IPS-18c (cell line): Measurements from ENCODE around the gene TOMM22.

Source experiments
- H3K4me3 ChIP-seq: 2 replicates; pipeline ENCODE4 v1.7.0; 2013; ENCODE audit warnings: low read depth, mild to moderate bottlenecking, low read length, moderate library complexity; ENCODE audit not compliant: insufficient read depth
- H3K9me3 ChIP-seq: one replicate; pipeline ENCODE4 v1.6.1; 2013; ENCODE audit warnings: mild to moderate bottlenecking, low read length, moderate library complexity; ENCODE audit not compliant: control insufficient read depth, insufficient read depth

TOMM22 gene

DNA sequence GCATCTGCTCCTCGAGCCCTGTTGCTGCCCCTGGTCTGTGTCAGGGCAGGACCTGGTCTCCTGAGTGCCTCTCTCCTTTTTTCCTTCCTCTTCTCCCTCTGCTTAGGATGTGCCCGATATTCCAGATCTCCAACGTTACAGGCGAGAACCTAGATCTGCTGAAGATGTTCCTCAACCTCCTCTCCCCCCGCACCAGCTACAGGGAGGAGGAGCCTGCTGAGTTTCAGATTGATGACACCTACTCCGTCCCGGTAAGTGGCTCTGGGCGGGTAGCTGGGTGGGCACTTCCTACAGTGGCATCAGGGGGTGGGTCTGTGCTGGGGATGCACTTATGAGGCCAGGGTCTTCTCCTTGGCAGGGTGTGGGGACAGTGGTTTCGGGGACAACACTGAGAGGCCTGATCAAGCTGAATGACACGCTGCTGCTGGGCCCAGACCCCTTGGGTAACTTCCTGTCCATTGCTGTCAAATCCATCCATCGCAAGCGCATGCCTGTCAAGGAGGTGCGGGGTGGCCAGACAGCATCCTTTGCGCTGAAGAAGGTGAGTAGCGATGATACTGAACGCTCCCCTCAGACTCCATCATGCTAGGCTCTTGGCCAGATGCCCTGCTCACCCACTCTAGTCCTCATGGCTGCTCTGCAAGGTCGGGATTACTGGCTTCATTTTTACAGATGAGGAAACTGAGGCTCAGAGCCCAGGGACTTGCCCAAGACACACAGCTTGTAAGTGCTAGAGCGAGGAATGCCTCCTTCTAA lies 44.3 kb downstream of the TOMM22 start:
- Histone ChIP-seq H3K9me3 (no peaks in the 10 kb centered on the region), H3K4me3 (no peak overlapping the region)

- Histone ChIP-seq H3K4me3 (no peak overlapping the region), H3K9me3 (no peaks in the 10 kb centered on the region)
Observed at GRCh38 chr22:38727123-38727522, 45.4 kb downstream of the TOMM22 start.

- Histone ChIP-seq H3K4me3 (no peak overlapping the region), H3K9me3 (no peaks in the 10 kb centered on the region)
Observed at GRCh38 chr22:38727530-38728451, 46.0 kb downstream of the TOMM22 start.

DNA sequence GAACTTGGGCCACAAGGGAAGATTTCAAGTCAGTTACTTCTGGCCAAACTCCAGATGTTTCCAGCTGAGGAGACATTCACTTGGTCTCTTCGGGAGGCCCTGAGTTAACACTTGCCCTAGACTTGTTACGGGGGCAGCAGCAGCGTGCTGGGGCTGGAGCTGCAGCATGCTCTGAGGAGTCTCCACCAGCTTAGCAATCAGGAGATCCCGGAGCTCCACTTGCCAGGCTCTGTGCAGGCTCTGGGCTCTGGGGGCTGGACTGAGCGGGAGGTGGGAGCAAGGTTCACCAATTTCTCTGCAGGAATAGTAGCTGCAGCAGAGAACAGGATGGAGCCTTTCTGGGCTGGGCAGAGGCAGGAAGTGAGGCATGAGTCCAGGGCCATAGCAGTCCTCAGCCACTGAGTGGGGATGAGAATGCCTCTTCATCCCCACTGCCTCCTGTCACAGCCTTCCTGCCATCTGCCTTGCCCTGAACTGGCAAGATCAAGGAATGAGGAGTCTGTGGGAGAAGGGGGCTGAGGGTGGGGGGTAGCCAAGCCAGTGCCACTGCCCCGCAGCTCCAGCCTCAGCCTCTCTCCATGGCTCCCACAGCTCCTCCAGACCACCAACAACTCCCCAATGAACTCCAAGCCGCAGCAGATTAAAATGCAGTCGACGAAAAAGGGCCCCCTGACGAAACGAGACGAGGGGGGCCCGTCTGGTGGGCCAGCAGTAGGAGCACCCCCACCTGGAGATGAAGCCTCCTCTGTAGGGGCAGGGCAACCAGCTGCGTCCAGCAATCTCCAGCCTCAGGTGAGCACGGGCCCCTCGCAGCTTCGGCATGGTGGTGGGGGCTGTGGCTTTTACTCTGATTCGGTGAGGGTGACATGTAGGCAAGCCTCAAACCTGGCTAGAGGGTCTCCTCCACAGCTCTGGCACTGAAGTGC lies 47.4 kb downstream of the TOMM22 start:
- no peaks in the 10 kb centered on the region for H3K9me3 ChIP-seq
- H3K4me3 ChIP-seq = no peak overlapping the region

DNA sequence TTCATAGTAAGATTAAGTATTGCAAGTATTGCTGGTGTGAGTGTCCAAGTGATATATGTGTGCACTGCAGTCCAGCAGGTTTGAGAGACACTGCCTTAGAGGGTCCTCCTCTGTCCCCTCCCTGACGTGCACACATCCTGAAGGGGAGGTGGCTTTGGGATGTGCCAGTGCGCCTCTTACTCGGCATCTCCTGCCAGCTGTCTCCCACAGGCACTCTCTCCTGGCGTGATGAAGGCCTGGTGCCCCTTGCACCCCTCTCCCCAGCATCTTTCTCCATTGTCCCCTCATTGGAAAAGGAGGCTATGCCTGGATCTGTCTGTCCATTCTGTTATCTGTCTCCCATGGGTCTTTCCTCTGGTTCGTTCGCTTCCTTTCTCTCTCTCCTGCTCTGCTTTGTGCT lies 48.2 kb downstream of the TOMM22 start:
- Histone ChIP-seq H3K4me3 (no peak overlapping the region), H3K9me3 (no peaks in the 10 kb centered on the region)

DNA sequence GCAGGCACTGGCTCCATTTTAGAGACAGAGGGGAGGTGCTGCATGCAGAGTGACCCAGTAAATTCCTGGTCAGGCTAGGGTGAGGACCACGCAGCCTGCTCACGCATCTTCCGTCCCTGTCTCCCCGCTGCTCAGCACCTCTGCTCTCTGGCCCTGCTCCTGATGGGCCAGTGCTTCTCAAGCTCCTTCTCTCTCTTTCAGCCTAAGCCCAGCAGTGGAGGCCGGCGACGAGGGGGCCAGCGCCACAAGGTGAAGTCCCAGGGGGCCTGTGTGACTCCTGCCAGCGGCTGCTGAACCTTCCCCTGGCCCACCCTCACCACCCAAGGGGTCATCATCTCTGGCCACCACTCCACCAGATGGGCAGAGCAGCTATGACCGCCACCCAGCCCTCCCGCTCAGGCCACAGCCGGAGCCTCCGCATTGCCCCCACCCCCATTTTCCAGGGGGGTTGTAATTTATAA lies 48.7 kb downstream of the TOMM22 start:
- Histone ChIP-seq H3K9me3 (no peaks in the 10 kb centered on the region), H3K4me3 (no peak overlapping the region)

DNA sequence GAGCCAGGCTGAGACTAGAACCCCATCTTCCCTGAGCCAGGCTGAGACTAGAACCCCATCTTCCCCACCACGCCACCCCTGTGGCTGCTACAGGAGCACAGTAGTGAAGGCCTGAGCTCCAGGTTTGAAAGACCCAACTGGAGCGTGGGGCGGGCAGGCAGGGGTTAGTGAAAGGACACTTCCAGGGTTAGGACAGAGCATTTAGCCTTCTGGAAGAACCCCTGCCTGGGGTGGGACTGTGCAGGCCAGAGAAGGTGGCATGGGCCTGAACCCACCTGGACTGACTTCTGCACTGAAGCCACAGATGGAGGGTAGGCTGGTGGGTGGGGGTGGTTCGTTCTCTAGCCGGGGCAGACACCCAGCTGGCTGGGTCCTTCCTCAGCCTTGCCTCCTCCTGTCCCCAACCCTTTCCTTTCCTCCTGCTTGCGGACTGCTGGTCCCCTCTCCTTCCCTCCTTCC lies 50.0 kb downstream of the TOMM22 start:
- Histone ChIP-seq H3K4me3 (no peak overlapping the region), H3K9me3 (no peaks in the 10 kb centered on the region)

DNA sequence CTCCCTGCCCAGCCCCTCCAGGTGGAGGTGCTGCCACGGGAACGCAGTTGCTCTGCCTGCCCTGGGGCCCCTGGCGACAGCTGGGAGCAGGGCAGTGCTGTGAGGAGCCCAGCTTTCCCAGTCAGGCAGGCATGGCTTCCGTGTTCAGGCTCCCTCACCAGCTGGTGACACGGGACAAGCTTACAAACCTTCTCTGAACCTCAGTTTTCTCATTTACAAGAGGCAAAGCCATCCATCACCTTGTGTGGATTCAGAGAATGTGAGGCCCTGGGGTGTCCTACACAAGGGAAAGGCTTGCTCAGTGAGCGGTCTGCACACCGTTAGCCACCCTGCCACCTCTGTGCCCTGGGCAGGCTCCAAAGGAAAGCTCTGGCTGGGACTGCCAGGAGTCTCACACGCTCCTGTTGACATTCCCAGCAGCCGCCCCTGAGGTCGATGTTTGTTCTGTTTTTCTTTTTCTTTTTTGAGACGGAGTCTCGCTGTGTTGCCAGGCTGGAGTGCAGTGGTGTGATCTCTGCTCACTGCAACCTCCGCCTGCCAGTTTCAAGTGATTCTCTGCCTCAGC lies 50.6 kb downstream of the TOMM22 start:
- H3K4me3 ChIP-seq = no peak overlapping the region
- H3K9me3 ChIP-seq = no peaks in the 10 kb centered on the region

DNA sequence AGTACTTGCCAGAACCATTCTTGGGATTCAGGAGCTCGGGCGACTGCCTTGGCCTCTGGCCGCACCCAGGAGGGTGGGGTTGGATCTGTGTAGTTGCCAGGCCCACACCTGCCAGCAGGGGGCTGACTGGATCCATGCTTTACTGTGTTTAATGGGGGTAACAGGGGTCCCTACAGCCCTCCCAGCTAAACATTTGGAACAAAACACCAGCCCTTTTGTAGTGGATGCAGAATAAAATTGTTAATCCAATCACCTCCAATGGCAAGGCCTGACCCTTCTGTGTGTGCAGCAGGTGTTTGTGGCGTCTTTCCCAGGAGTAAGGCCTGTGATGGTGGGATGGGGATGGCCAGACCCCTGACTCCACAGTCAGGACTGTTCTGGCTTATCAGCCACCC lies 51.6 kb downstream of the TOMM22 start:
- no peak overlapping the region for H3K4me3 ChIP-seq
- no peaks in the 10 kb centered on the region for H3K9me3 ChIP-seq

- Histone ChIP-seq H3K9me3 (no peaks in the 10 kb centered on the region), H3K4me3 (no peak overlapping the region)
Observed at GRCh38 chr22:38733724-38734381, 52.1 kb downstream of the TOMM22 start.

- Histone ChIP-seq H3K4me3 (no peak overlapping the region), H3K9me3 (no peaks in the 10 kb centered on the region)
Observed at GRCh38 chr22:38734421-38735100, 52.8 kb downstream of the TOMM22 start.
